HG02642 (cell line): ENCODE measurements around the gene KDSR.

ENCODE experiments used
- ATAC-seq: cut with Tn5 transposase; IDR thresholded peaks from one replicate; pipeline ENCODE4 v1.9.1; 2021; ENCODE audit warnings: mild to moderate bottlenecking; ENCODE audit not compliant: unreplicated experiment, poor library complexity

KDSR gene

DNA sequence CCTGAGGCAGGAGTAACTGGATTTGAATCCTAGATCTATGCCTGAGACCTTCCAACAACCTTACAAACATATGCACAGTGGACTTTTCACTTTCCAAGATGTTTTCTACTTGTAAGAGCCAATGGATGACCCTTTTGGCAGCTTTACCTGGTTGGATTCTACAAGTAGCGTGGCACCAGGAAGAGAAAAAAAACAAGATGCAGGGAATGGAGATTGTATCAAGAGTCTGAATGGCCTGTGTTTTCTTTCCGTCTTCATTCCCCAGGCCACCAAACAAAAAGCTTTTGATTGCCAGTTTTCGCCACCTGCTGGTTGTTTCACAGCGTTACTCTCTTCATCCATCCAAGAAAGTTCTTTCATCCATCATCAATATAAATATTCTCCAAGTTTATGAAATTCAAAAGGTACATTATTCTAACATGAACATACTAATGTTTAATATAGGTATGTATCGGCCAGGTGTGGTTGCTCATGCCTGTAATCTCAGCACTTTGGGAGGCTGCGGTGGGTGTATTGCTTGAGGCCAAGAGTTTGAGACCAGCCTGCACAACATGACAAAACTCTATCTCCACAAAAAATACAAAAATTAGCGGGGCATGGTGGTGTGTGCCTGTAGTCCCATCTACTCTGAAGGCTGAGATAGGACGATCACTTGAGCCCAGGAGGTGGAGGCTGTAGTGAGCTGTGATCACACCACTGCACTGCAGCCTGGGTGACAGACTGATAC lies 43.9 kb downstream of the KDSR start:
- no peak for ATAC-seq

- no peak for ATAC-seq
Observed at GRCh38 chr18:63322206-63322605, 44.8 kb downstream of the KDSR start.

DNA sequence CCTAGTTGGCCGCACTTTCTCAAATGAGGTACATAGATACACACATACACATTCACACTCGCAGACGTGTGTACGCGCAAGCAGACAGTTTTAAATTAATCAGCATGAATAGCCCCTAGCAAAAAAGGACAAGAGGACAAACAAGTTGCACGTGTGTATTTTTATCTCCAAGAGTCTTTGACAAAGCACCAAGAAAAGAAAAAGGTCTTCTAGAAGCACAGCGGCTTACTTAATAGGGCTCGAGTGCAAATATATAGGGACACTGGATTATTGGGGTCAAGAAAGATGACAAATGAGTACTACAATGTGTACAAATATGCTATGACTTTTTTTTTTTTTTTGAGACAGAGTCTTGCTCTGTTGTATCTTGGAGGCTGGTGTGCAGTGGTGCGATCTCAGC lies 45.7 kb downstream of the KDSR start:
- no peak for ATAC-seq

DNA sequence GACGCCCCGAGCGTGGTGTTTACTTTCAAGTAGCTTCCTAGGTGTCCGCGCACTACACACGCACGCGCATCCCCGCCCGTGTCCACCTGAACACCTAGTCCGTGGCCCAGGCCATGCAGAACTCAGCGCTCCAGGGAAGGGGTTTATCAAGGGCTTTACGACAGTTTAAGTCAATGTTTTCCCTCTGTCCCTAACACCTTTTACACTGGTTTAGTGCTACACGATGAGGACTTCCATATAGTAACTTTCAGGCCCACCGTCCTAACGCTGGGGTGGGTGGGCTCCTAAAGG lies 46.1 kb downstream of the KDSR start:
- no peak for ATAC-seq

DNA sequence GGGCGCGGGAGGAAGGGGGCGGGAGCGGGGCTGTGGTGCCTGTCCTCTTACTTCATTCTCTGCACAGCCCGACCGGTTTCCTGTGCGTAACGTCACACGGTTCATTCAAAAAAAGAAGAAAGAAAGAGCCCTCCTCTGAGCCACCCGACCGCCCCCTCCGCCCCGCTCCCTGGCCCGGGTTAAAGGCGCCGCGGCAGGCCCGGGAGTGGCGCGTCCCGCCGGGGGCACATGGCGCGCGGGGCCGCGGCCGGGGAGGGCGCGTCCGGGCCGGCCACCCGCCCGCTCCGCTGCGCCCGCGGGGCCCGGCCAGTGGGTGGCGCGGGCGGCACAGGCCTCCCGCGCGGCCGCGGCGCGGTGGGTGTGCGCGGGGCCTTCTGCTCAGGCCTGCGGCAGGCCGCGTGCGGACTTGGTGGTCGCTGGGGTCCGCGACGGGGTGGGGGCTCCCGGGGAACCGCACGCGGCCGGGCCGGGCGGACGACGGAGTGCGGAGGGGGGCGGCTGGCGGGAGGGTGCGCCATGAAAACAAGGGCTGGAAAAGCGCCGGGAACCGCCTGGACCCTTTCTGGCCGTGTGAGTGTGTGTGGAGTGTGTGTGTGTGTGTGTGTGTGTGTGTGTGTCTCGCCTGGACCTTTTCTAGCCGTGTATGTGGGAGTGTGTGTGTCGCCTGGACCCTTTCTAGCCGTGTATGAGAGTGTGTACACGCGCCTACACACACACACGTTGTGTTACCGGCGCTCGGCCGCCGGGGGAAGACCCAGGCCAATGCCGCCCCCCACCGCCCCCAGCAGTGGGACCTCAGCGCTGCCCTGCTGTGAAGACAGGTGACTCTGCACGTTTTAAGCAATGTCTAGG lies 46.7 kb downstream of the KDSR start:
- ATAC-seq, result peak; percentile 56

- peak; percentile 18 for ATAC-seq
Observed at GRCh38 chr18:63319383-63320122, 47.5 kb downstream of the KDSR start, which contains the start of gene BCL2. TSS of gene BCL2 (minus strand) at chr18:63319769.

DNA sequence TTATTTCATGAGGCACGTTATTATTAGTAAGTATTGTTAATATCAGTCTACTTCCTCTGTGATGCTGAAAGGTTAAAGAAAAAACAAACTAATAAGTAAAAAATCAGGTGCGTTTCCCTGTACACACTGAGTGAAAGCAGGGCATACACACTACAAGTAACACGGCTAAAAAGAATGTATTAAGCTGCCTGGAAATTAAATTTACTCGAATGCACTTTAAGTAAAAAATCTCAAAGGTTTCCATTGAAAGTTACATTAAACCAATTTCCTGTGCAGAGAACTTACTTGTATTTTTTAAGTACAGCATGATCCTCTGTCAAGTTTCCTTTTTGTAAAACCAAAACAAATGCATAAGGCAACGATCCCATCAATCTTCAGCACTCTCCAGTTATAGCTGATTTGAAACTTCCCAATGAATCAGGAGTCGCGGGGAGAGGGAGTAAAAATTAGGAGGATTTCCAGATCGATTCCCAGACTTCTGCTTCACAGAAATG lies 48.1 kb downstream of the KDSR start:
- no peak for ATAC-seq

DNA sequence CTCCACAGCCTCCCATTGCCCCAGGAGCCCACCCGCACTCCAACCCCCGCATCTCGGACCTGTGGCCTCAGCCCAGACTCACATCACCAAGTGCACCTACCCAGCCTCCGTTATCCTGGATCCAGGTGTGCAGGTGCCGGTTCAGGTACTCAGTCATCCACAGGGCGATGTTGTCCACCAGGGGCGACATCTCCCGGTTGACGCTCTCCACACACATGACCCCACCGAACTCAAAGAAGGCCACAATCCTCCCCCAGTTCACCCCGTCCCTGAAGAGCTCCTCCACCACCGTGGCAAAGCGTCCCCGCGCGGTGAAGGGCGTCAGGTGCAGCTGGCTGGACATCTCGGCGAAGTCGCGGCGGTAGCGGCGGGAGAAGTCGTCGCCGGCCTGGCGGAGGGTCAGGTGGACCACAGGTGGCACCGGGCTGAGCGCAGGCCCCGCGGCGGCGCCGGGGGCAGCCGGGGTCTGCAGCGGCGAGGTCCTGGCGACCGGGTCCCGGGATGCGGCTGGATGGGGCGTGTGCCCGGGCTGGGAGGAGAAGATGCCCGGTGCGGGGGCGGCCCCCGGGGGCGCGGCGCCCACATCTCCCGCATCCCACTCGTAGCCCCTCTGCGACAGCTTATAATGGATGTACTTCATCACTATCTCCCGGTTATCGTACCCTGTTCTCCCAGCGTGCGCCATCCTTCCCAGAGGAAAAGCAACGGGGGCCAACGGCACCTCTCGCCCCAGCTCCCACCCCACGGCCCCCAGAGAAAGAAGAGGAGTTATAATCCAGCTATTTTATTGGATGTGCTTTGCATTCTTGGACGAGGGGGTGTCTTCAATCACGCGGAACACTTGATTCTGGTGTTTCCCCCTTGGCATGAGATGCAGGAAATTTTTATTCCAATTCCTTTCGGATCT lies 48.8 kb downstream of the KDSR start:
- ATAC-seq, result peak; percentile 46

- ATAC-seq, result no peak
Observed at GRCh38 chr18:63317556-63317946, 49.5 kb downstream of the KDSR start.

GRCh38 chr18:63316612-63317555 lies 50.1 kb downstream of the KDSR start:
- no peak for ATAC-seq

DNA sequence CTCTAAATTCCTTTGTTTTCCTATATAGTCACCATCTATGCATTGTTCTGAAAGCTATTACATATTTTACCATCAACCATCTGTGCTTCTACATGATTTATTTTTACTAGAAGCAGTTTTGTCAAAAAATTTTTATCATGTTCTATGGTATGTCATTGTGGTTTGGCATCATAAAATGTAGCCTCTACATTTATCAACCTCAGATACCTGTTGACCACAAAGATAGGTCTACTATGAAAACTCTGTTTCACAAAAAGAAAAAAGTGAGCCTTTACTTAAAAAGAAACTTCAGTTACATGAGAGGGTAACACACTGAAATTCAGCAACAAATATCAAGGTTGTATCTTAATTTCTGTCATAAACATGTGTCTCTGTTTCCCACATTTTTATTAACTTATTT lies 51.1 kb downstream of the KDSR start:
- ATAC-seq, result no peak

DNA sequence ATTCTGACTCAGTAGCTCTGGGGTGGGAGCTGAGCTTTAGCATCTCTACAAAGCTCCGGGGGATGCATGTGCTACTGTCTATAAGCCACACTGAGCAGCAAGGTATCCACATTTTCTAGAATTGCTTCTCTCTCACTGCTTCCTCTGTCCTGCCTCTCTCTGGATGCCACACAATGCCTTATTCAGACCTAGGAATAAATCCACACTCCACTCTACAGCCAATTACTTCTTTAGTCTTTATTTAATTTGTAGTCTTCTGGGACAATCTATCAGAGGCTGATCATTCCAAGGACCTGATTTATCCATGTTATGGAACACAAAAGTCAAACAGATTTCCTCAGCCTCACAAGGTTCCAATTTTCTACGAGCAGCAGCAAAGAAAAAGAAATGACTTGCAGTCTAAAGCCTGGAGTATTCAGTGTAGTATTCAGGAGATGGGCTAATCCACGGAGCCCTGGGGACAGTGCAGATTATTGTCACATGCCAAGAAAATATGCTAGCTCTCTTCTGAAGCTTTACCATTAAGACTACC lies 51.8 kb downstream of the KDSR start:
- ATAC-seq, result no peak

DNA sequence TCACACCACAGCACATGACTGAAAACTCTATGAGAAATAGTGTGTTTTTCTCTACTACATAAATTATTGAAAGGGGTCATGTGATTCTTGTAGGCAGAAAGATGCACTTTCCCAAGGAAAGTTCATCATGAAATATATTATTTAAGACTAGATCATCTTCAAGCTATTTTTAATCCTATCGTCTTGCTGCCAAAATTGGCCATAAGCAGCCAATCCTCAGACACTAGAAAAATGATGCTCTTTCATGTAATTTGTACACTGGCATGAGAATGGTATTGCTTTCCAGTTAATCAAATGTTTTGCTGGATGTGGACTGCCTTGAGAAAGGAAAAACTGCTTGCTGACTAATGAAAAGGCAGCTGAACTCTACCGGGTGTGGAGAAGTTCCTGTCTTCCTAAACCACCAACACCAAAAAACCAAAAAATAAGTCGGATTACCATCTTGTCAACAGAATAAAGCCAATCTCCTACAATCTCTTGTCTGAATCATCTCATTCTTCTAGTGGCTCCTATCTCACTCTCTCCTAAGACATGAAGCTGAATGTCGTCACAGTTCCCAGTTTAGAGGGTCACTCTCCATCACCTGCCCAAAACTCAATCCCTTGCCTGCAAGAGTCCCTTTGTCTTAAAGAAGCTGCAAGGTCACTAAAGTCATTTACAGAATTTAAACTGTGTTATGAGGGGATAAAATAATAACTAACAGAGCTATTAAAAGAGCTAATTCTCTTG lies 52.8 kb downstream of the KDSR start:
- ATAC-seq, result no peak

GRCh38 chr18:63313396-63313917 lies 53.5 kb downstream of the KDSR start:
- no peak for ATAC-seq

GRCh38 chr18:63312737-63313395 lies 54.1 kb downstream of the KDSR start:
- peak; percentile 34 for ATAC-seq

- ATAC-seq, result no peak
Observed at GRCh38 chr18:63312019-63312409, 55.0 kb downstream of the KDSR start.
